Prostate gland (tissue), 2 donors: ENCODE data around the gene ARL15.

ENCODE experiments used
- CTCF ChIP-seq, 4 experiments: fragments of 200-600 bp in 2 of 4; fragments of 450-650 bp in 2 of 4; sonication (generic) in 2 of 4; IDR thresholded peaks; 1 replicate in 3 of 4; 2 replicates in 1 of 4; pipeline ENCODE4 v1.5.1; 2016 to 2019; ENCODE audit warnings: antibody characterized with exemption in 4 of 4, mild to moderate bottlenecking in 2 of 4, moderate library complexity in 2 of 4
- POLR2A ChIP-seq: fragments of 450-650 bp; IDR thresholded peaks from one replicate; pipeline ENCODE4 v1.6.1; 2016; ENCODE audit warnings: antibody characterized with exemption, mild to moderate bottlenecking
- POLR2AphosphoS5 ChIP-seq: sonication (generic); formaldehyde crosslinking; IDR thresholded peaks from one replicate; pipeline ENCODE4 v1.6.1; 2017; ENCODE audit warnings: antibody characterized with exemption

GRCh38 chr5:54081415-54081814 lies 229.0 kb downstream of the ARL15 start:
- TF ChIP-seq POLR2AphosphoS5 (no peak), CTCF (IDR thresholded peaks at IDR 0.05) (no peak), POLR2A (no peak)
